Small intestine (tissue), 7 donors: ENCODE data around the gene NDUFS6. TPM values are rescaled to one million over a fixed set of nuclear protein-coding genes. Genes with fewer than 3 reads are reported as not detected.

Experiments used
- DNase-seq, 2 donors: peaks; one replicate each; pipeline versions ENCODE4 v3.0.0 to v3.0.0-alpha.2; 2013
- FAIRE-seq: peaks from 2 replicates; lab custom pipeline; 2012; peaks lifted over from hg19 to GRCh38; lab: Jason Lieb, UNC
- H3K27ac ChIP-seq, 3 donors: one replicate each; pipeline ENCODE4 v1.5.1; 2013; ENCODE audit warnings: low read length in 2 of 3, mild to moderate bottlenecking in 2 of 3, control low read depth in 1 of 3, inconsistent platforms in 1 of 3, low read depth in 1 of 3, moderate library complexity in 1 of 3
- H3K27me3 ChIP-seq, 3 donors: one replicate each; pipeline ENCODE4 v1.6.1; 2013; ENCODE audit warnings: low read length in 3 of 3, inconsistent platforms in 1 of 3; ENCODE audit not compliant: control insufficient read depth in 3 of 3, insufficient read depth in 3 of 3
- H3K36me3 ChIP-seq, 3 donors: one replicate each; pipeline ENCODE4 v1.6.1; 2013; ENCODE audit warnings: low read length in 3 of 3, inconsistent platforms in 1 of 3, low read depth in 1 of 3, mild to moderate bottlenecking in 1 of 3, moderate library complexity in 1 of 3; ENCODE audit not compliant: control insufficient read depth in 3 of 3, insufficient read depth in 2 of 3
- H3K4me1 ChIP-seq, 3 donors: one replicate each; pipeline ENCODE4 v1.6.1; 2013; ENCODE audit warnings: low read length in 2 of 3, inconsistent platforms in 1 of 3, low read depth in 1 of 3, mild to moderate bottlenecking in 1 of 3, moderate library complexity in 1 of 3; ENCODE audit not compliant: control insufficient read depth in 3 of 3, insufficient read depth in 2 of 3
- H3K4me3 ChIP-seq, 3 donors: one replicate each; pipeline ENCODE4 v1.5.1; 2013; ENCODE audit warnings: low read length in 3 of 3, control low read depth in 1 of 3, inconsistent platforms in 1 of 3, low read depth in 1 of 3, mild to moderate bottlenecking in 1 of 3, moderate library complexity in 1 of 3
- H3K9me3 ChIP-seq, 2 donors: one replicate each; pipeline ENCODE4 v1.6.1; 2013; ENCODE audit warnings: low read depth in 1 of 2, low read length in 1 of 2; ENCODE audit not compliant: control insufficient read depth in 2 of 2, insufficient read depth in 1 of 2
- WGBS, 3 donors: extraction: QIAGEN DNeasy Blood & Tissue Kit; methylation state at CpG; one replicate each; pipeline ENCODE4 v1.1.7; 2013; 5-methylcytosine and 5-hydroxymethylcytosine counted together
- polyA plus RNA-seq, 4 donors: library from polyadenylated mRNA; stranded (reverse) in 3 of 4; unstranded in 1 of 4; fragments of 200-250 nt in 3 of 4; fragments of 120-200 nt in 1 of 4; gene quantifications; one replicate each; pipeline versions ENCODE4 v1.2.1 to v1.2.3, GENCODE V29; 2013
- donor health status: healthy with polysubstance abuse.
- donor health status: control.
- donor health status: control.
- donor health status: Bipolar disorder and iron deficiency.
- donor health status: healthy.

NDUFS6 gene
- polyA plus RNA-seq, 4 donors: 48.3 to 151 (median 113) TPM

GRCh38 chr5:1777281-1778137 lies 23.7 kb upstream of the NDUFS6 start:
- 86 to 87% (median 87%) methylated on average over 31 of the region's 31 CpGs for WGBS, 3 donors
- FAIRE-seq: no peak

GRCh38 chr5:1778138-1779020 lies 22.8 kb upstream of the NDUFS6 start:
- H3K4me1 ChIP-seq: no peaks in the 10 kb centered on the region
- no peaks in the 10 kb centered on the region for H3K9me3 ChIP-seq
- no peak overlapping the region for H3K4me3 ChIP-seq
- FAIRE-seq: no peak
- 67 to 74% (median 71%) methylated on average over 19 of the region's 19 CpGs for WGBS, 3 donors
- no peak overlapping the region for H3K27ac ChIP-seq
- DNase-seq: no peak
- no peaks in the 10 kb centered on the region for H3K27me3 ChIP-seq
- no peaks in the 10 kb centered on the region for H3K36me3 ChIP-seq

More at GRCh38 chr5:1777281-1778137, 23.7 kb upstream of the NDUFS6 start:
- H3K36me3 ChIP-seq: no peaks in the 10 kb centered on the region
- no peak overlapping the region for H3K4me3 ChIP-seq
- H3K4me1 ChIP-seq: no peaks in the 10 kb centered on the region
- H3K27ac ChIP-seq: no peak overlapping the region
- H3K27me3 ChIP-seq: no peaks in the 10 kb centered on the region
- DNase-seq: no peak
- H3K9me3 ChIP-seq: no peaks in the 10 kb centered on the region

- WGBS, 3 donors: 80 to 86% (median 81%) methylated on average over 32 of the region's 32 CpGs
- no peak for DNase-seq
Observed at GRCh38 chr5:1779021-1779680, 22.1 kb upstream of the NDUFS6 start.

GRCh38 chr5:1779782-1780613 lies 21.2 kb upstream of the NDUFS6 start:
- no peak for FAIRE-seq
- H3K4me1 ChIP-seq: no peaks in the 10 kb centered on the region
- no peak overlapping the region for H3K27ac ChIP-seq
- no peak overlapping the region for H3K4me3 ChIP-seq
- no peak for DNase-seq
- H3K27me3 ChIP-seq: peaks cover 0 to 3% (median 0%) of the 10 kb centered on the region in 3 donors
- 78 to 80% (median 79%) methylated on average over 20 of the region's 20 CpGs for WGBS, 3 donors
- H3K9me3 ChIP-seq: no peaks in the 10 kb centered on the region
- H3K36me3 ChIP-seq: no peaks in the 10 kb centered on the region

More at GRCh38 chr5:1779021-1779680, 22.1 kb upstream of the NDUFS6 start:
- Histone ChIP-seq H3K4me1 (no peaks in the 10 kb centered on the region), H3K27ac (no peak overlapping the region), H3K27me3 (peaks cover 0 to 3% (median 0%) of the 10 kb centered on the region in 3 donors), H3K36me3 (no peaks in the 10 kb centered on the region), H3K4me3 (no peak overlapping the region), H3K9me3 (no peaks in the 10 kb centered on the region)
- FAIRE-seq: no peak

- FAIRE-seq (no peak), DNase-seq (no peak)
- Histone ChIP-seq H3K9me3 (no peaks in the 10 kb centered on the region), H3K27ac (no peak overlapping the region), H3K4me1 (no peaks in the 10 kb centered on the region), H3K27me3 (peaks cover 0 to 3% (median 0%) of the 10 kb centered on the region in 3 donors), H3K4me3 (no peak overlapping the region), H3K36me3 (no peaks in the 10 kb centered on the region)
- WGBS, 3 donors: 80 to 84% (median 83%) methylated on average over 6 of the region's 6 CpGs
Observed at GRCh38 chr5:1780614-1780930, 20.6 kb upstream of the NDUFS6 start.

- H3K4me1 ChIP-seq: no peaks in the 10 kb centered on the region
- H3K9me3 ChIP-seq: no peaks in the 10 kb centered on the region
- no peak for DNase-seq
- FAIRE-seq: no peak
- no peaks in the 10 kb centered on the region for H3K36me3 ChIP-seq
- H3K27ac ChIP-seq: no peak overlapping the region
- no peak overlapping the region for H3K4me3 ChIP-seq
- WGBS, 3 donors: 82 to 86% (median 85%) methylated on average over 6 of the region's 6 CpGs
- peaks cover 0 to 3% (median 0%) of the 10 kb centered on the region in 3 donors for H3K27me3 ChIP-seq
Observed at GRCh38 chr5:1781107-1781506, 20.1 kb upstream of the NDUFS6 start.

- H3K36me3 ChIP-seq: no peaks in the 10 kb centered on the region
- H3K27me3 ChIP-seq: peaks cover 0 to 3% (median 0%) of the 10 kb centered on the region in 3 donors
- FAIRE-seq (no peak), DNase-seq (no peak)
- WGBS, 3 donors: 81 to 84% (median 81%) methylated on average over 9 of the region's 9 CpGs
- no peaks in the 10 kb centered on the region for H3K4me1 ChIP-seq
- H3K9me3 ChIP-seq: no peaks in the 10 kb centered on the region
- H3K27ac ChIP-seq: no peak overlapping the region
- no peak overlapping the region for H3K4me3 ChIP-seq
Observed at GRCh38 chr5:1781726-1782384, 19.4 kb upstream of the NDUFS6 start.
